Upper lobe of left lung (tissue), 4 donors: Measurements from ENCODE around the gene PZP.

Experiments used
- POLR2A ChIP-seq, 4 donors: fragments of 450-650 bp; IDR thresholded peaks; one replicate each; pipeline ENCODE4 v1.5.1; 2016 to 2017; ENCODE audit warnings: antibody characterized with exemption in 4 of 4, mild to moderate bottlenecking in 2 of 4
- TF ChIP-seq, protein P1 (sequence below), 6 experiments: fragments of 450-650 bp in 4 of 6; fragments of 200-600 bp in 2 of 6; sonication (generic) in 2 of 6; IDR thresholded peaks; one replicate each; pipeline ENCODE4 v1.5.1; 2016 to 2019; ENCODE audit warnings: antibody characterized with exemption in 6 of 6

DNA sequence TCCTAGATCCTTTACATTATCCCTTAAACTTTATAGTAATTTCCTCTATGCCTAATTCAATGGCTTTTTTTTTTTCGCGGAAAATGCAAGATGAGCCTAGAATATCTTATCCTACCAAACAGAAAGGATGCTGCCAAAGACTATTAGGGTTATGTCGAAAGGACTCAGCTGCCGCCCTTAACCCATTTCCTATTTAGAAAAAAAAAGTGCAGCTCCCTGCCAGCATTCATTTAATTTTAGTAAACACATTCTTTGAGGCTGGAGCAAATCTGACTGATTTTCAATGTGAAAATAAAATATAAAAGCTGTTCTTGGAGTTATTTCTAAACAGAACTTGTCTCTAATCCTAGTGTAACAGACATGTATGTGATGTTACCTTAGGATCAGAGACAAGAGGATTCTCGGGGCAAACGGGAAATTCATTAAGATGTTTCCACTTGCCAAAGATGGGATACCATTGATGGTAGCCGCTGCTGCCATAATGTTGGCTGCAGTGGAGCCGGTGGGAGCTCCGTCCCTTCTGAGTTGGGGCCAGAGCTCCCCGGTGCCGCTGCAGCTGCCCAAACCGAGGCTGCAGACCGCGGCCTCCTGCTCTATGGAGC is 84.3 kb downstream of the PZP start:
- TF ChIP-seq POLR2A (IDR thresholded peaks at IDR 0.05), result no peak
- TF ChIP-seq, protein P1, sequence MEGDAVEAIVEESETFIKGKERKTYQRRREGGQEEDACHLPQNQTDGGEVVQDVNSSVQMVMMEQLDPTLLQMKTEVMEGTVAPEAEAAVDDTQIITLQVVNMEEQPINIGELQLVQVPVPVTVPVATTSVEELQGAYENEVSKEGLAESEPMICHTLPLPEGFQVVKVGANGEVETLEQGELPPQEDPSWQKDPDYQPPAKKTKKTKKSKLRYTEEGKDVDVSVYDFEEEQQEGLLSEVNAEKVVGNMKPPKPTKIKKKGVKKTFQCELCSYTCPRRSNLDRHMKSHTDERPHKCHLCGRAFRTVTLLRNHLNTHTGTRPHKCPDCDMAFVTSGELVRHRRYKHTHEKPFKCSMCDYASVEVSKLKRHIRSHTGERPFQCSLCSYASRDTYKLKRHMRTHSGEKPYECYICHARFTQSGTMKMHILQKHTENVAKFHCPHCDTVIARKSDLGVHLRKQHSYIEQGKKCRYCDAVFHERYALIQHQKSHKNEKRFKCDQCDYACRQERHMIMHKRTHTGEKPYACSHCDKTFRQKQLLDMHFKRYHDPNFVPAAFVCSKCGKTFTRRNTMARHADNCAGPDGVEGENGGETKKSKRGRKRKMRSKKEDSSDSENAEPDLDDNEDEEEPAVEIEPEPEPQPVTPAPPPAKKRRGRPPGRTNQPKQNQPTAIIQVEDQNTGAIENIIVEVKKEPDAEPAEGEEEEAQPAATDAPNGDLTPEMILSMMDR (IDR thresholded peaks at IDR 0.05), result no peak
